GM12878 (cell line): ENCODE results near the gene SVEP1. TPM values are rescaled to one million over a fixed set of nuclear protein-coding genes. Genes with fewer than 3 reads are reported as not detected.
"Not testable (repeated sequence)": the region's sequence is repeated elsewhere in the genome, so short reads cannot be mapped to it uniquely, and the experiment has no call there.

ENCODE experiments used
- ATAC-seq: fragments of 200-7000 bp; cut with Tn5 transposase; 3 replicates; pipeline ENCODE4 v1.9.1; 2020; ENCODE audit warnings: mild to moderate bottlenecking, moderate library complexity
- BruUV-seq: library from RNA; stranded (reverse); fragments of 400-500 nt; replicated peaks from 2 replicates; lab custom pipeline; 2021; lab: Mats Ljungman, UMichigan
- CTCF ChIA-PET: fragments of 300-600 bp; sonication (Branson Sonifier 250); formaldehyde crosslinking; extraction: SDS; loops from one replicate; lab custom pipeline; 2021; ENCODE audit warnings: inconsistent platforms; lab: Yijun Ruan, JAX
- POLR2A ChIA-PET: fragments of 350-600 bp; formaldehyde crosslinking; extraction: SDS; loops from one replicate; lab custom pipeline; 2021; ENCODE audit warnings: inconsistent platforms; lab: Charles Lee
- RAD21 ChIA-PET: fragments of 300-600 bp; sonication (Branson Sonifier 250); formaldehyde crosslinking; loops from one replicate; lab custom pipeline; 2023; ENCODE audit warnings: antibody characterized with exemption; ENCODE audit not compliant: unreplicated experiment; lab: Charles Lee
- SMC1A ChIA-PET: fragments of 300-600 bp; sonication (Branson Sonifier 250); formaldehyde crosslinking; loops from one replicate; lab custom pipeline; 2023; ENCODE audit not compliant: unreplicated experiment, uncharacterized antibody; lab: Charles Lee
- DNase-seq: peaks from one replicate; pipeline ENCODE4 v3.0.0-alpha.2; 2011; ENCODE audit warnings: low read depth, low spot score
- FAIRE-seq: peaks from 3 replicates; lab custom pipeline; 2011; peaks lifted over from hg19 to GRCh38; lab: Jason Lieb, UNC
- H2AFZ ChIP-seq: 2 replicates; pipeline ENCODE4 v1.6.0; 2011; ENCODE audit warnings: low read depth, low read length, control low read depth; ENCODE audit not compliant: control insufficient read depth
- H3K27ac ChIP-seq: 2 replicates; pipeline ENCODE4 v1.5.1; 2011; ENCODE audit warnings: control low read depth; ENCODE audit not compliant: control insufficient read depth, insufficient read depth
- H3K27me3 ChIP-seq, 2 experiments: replicated peaks in 1 of 2; 2 replicates each; pipeline versions ENCODE4 v1.6.0 to v1.6.1; 2011; ENCODE audit warnings: low read length in 1 of 2; ENCODE audit not compliant: control insufficient read depth in 2 of 2, insufficient read depth in 2 of 2
- H3K36me3 ChIP-seq, 2 experiments: 2 replicates each; pipeline ENCODE4 v1.5.1; 2011; ENCODE audit warnings: low read length in 1 of 2; ENCODE audit not compliant: control insufficient read depth in 2 of 2, insufficient read depth in 2 of 2
- H3K4me1 ChIP-seq: 2 replicates; pipeline ENCODE4 v1.6.1; 2011; ENCODE audit warnings: mild to moderate bottlenecking, low read length, moderate library complexity, mixed read lengths; ENCODE audit not compliant: control insufficient read depth, insufficient read depth
- H3K4me2 ChIP-seq: 2 replicates; pipeline ENCODE4 v1.6.0; 2011; ENCODE audit warnings: control low read depth; ENCODE audit not compliant: control insufficient read depth, insufficient read depth
- H3K4me3 ChIP-seq: fragments of 200-600 bp; sonication (generic); 2 replicates; pipeline ENCODE4 v1.5.1; 2016
- H3K79me2 ChIP-seq: 2 replicates; pipeline ENCODE4 v1.6.0; 2011; ENCODE audit warnings: low read length; ENCODE audit not compliant: control insufficient read depth, insufficient read depth
- H3K9ac ChIP-seq: 2 replicates; pipeline ENCODE4 v1.8.0; 2011; ENCODE audit warnings: low read length, control low read depth, mixed read lengths; ENCODE audit not compliant: control insufficient read depth, insufficient read depth
- H3K9me3 ChIP-seq: replicated peaks from 3 replicates; pipeline ENCODE4 v1.5.1; 2011; ENCODE audit warnings: mild to moderate bottlenecking, low read length; ENCODE audit not compliant: control insufficient read depth, insufficient read depth
- H4K20me1 ChIP-seq: 2 replicates; pipeline ENCODE4 v1.6.0; 2011; ENCODE audit not compliant: control insufficient read depth, insufficient read depth
- SMARCA5 ChIP-seq: fragments of 450-650 bp; IDR thresholded peaks from 2 replicates; pipeline ENCODE4 v1.6.1; 2017; ENCODE audit warnings: mild to moderate bottlenecking
- SP1 ChIP-seq: IDR thresholded peaks from one replicate; pipeline ENCODE4 v1.6.1; 2011; ENCODE audit warnings: low read depth, low read length
- SREBF1 ChIP-seq: IDR thresholded peaks from 2 replicates; pipeline ENCODE4 v1.6.1; 2012; ENCODE audit warnings: mild to moderate bottlenecking, low read length
- ZNF274 ChIP-seq: IDR thresholded peaks from one replicate; pipeline ENCODE4 v1.8.0; 2011; ENCODE audit not compliant: insufficient read length, insufficient read depth
- WGBS: methylation state at CpG from one replicate; pipeline ENCODE4 v1.1.6; 2016; ENCODE audit warnings: low lambda C conversion rate; ENCODE audit not compliant: insufficient replicate concordance, insufficient coverage; ENCODE audit errors: missing lambda C conversion rate; 5-methylcytosine and 5-hydroxymethylcytosine counted together
- in situ Hi-C: fragments of 300-500 bp; cut with MboI; formaldehyde crosslinking; loops from 9 replicates; pipeline ENCODE4 v1.14.3; 2018; ENCODE audit warnings: mixed read lengths
- intact Hi-C: fragments of 100-400 bp; cut with micrococcal nuclease; formaldehyde crosslinking; loops from one replicate; pipeline ENCODE4 v1.14.2; 2022; ENCODE audit not compliant: unreplicated experiment
- polyA plus RNA-seq, 11 experiments: library from polyadenylated mRNA; depleted of rRNA in 4 of 11; unstranded in 6 of 11; stranded (reverse) in 5 of 11; fragments of >200 nt; fragmentation: Nextera tagmentation in 4 of 11; fragmentation: Illumina TruSeq in 1 of 11; extraction: Ambion mirVana in 4 of 11; extraction: Trizol in 1 of 11; gene quantifications; 1 replicate in 1 of 11; 2 replicates in 10 of 11; pipeline versions ENCODE4 v1.2.1 to v1.2.3, GENCODE V29; 2011 to 2016; ENCODE audit warnings: inconsistent platforms in 2 of 11, missing spikeins in 2 of 11, low read depth in 1 of 11
- total RNA-seq, 4 experiments: library from RNA; depleted of rRNA in 3 of 4; stranded (reverse); fragments of >200 nt in 3 of 4; fragmentation: Illumina TruSeq in 1 of 4; extraction: Trizol in 1 of 4; gene quantifications; 2 replicates each; pipeline versions ENCODE4 v1.2.1 to v1.2.3, GENCODE V29; 2013 to 2021
- TF ChIP-seq, protein P1 (sequence below): fragments of 450-650 bp; IDR thresholded peaks from 2 replicates; pipeline ENCODE4 v1.6.1; 2016; ENCODE audit warnings: mild to moderate bottlenecking

The SVEP1 gene
- total and polyA plus RNA-seq, 10 of the 15 experiments (the other 5 are each of a cell fraction or from before 2014, with no cell fraction given), result under 0.01 to 0.05 (median 0.01) TPM; not detected in 5

GRCh38 chr9:110358992-110359391 is 220.5 kb downstream of the SVEP1 start:
- RAD21 ChIA-PET, H3K36me3 ChIP-seq, CTCF ChIA-PET, H3K4me2 ChIP-seq, DNase-seq, H3K4me3 ChIP-seq, H4K20me1 ChIP-seq, SMC1A ChIA-PET, H2AFZ ChIP-seq, H3K9me3 ChIP-seq, H3K79me2 ChIP-seq, H3K27ac ChIP-seq, in situ Hi-C loops, H3K27me3 ChIP-seq, intact Hi-C loops, BruUV-seq, FAIRE-seq, H3K9ac ChIP-seq, ATAC-seq, POLR2A ChIA-PET, H3K4me1 ChIP-seq: not testable (repeated sequence)
- WGBS, result 0% methylated on average over 1 of the region's 2 CpGs

GRCh38 chr9:110357505-110357904 is 222.0 kb downstream of the SVEP1 start:
- no peaks in the 10 kb centered on the region for H3K27me3 ChIP-seq
- H3K27ac ChIP-seq, result no peak overlapping the region
- H3K9me3 ChIP-seq, result no peaks in the 10 kb centered on the region
- ATAC-seq, result no peak
- in situ Hi-C loops (no loop called here), intact Hi-C loops (no loop called here)
- CTCF ChIA-PET, result no interaction called here
- no peak overlapping the region for H3K4me3 ChIP-seq
- no peak overlapping the region for H3K4me2 ChIP-seq
- POLR2A ChIA-PET, result no interaction called here
- H4K20me1 ChIP-seq, result no peaks in the 10 kb centered on the region
- no peak for TF ChIP-seq ZNF274
- TF ChIP-seq SREBF1, result no peak
- TF ChIP-seq SP1, result no peak
- TF ChIP-seq SMARCA5, result no peak
- TF ChIP-seq, protein P1, sequence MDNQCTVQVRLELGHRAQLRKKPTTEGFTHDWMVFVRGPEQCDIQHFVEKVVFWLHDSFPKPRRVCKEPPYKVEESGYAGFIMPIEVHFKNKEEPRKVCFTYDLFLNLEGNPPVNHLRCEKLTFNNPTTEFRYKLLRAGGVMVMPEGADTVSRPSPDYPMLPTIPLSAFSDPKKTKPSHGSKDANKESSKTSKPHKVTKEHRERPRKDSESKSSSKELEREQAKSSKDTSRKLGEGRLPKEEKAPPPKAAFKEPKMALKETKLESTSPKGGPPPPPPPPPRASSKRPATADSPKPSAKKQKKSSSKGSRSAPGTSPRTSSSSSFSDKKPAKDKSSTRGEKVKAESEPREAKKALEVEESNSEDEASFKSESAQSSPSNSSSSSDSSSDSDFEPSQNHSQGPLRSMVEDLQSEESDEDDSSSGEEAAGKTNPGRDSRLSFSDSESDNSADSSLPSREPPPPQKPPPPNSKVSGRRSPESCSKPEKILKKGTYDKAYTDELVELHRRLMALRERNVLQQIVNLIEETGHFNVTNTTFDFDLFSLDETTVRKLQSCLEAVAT, result no peak
- no peaks in the 10 kb centered on the region for H3K4me1 ChIP-seq
- H3K9ac ChIP-seq, result no peak overlapping the region
- H2AFZ ChIP-seq, result no peak overlapping the region
- 53% methylated on average over 2 of the region's 2 CpGs for WGBS
- no TSS peak for BruUV-seq
- no peak for FAIRE-seq
- RAD21 ChIA-PET, result interaction anchor here (0.7 kb wide), 1 partner anchor 119 kb away, joined by 4 read pairs; no protein-coding TSS in a partner anchor
- no peak for DNase-seq
- H3K36me3 ChIP-seq, result no peaks in the 10 kb centered on the region
- SMC1A ChIA-PET, result no interaction called here
- H3K79me2 ChIP-seq, result no peaks in the 10 kb centered on the region
